Stimulated activated memory B cell treated with anti-CD40 and anti-IgM and Interleukin-4, amounts not matched to agents 10 μg/mL and 1 μg/mL and 100 μg/mL, for 72 hours (primary cell): ENCODE data around the gene CUX1.

Experiments
- ATAC-seq: fragments of 150-1000 bp; cut with Tn5 transposase; 2 replicates; pipeline ENCODE4 v1.10.0; 2021
- H3K27ac Mint-ChIP-seq: one replicate; pipeline ENCODE4 v1.8.0; 2022; ENCODE audit warnings: mild to moderate bottlenecking, mixed read lengths
- H3K27me3 Mint-ChIP-seq: one replicate; pipeline ENCODE4 v1.8.0; 2022; ENCODE audit warnings: mixed read lengths
- H3K36me3 Mint-ChIP-seq: one replicate; pipeline ENCODE4 v1.8.0; 2022; ENCODE audit warnings: mixed read lengths
- H3K4me1 Mint-ChIP-seq: one replicate; pipeline ENCODE4 v1.8.0; 2022; ENCODE audit warnings: mixed read lengths
- H3K4me3 Mint-ChIP-seq: one replicate; pipeline ENCODE4 v1.8.0; 2022; ENCODE audit warnings: mild to moderate bottlenecking, moderate library complexity, mixed read lengths
- H3K9me3 Mint-ChIP-seq: one replicate; pipeline ENCODE4 v1.8.0; 2022; ENCODE audit warnings: mixed read lengths

CUX1 gene

DNA sequence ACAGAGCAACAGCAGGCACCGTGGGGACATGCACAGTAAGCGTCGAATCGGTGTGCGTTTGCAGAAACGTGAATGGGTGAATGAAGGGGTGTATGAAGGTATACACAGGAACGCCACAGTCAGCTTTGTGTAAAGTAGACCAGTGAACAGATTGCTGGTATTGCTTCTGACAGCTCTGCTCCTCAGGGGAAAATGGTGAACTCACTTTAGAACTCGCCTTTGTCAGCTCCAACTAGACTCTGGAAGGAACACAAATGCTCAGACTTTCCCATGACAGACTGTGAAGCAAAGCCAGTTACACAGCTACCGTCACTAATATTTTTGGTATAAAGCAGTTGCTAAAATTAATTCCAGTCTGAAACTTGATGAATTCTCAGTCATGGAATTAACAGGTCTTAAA, 78.9 kb downstream of the CUX1 start:
- Mint-ChIP-seq H3K4me3 (no peak overlapping the region), H3K27me3 (no peaks in the 10 kb centered on the region), H3K9me3 (no peaks in the 10 kb centered on the region), H3K4me1 (peaks cover 10% of the 10 kb centered on the region), H3K27ac (no peak overlapping the region), H3K36me3 (no peaks in the 10 kb centered on the region)
- no peak for ATAC-seq

DNA sequence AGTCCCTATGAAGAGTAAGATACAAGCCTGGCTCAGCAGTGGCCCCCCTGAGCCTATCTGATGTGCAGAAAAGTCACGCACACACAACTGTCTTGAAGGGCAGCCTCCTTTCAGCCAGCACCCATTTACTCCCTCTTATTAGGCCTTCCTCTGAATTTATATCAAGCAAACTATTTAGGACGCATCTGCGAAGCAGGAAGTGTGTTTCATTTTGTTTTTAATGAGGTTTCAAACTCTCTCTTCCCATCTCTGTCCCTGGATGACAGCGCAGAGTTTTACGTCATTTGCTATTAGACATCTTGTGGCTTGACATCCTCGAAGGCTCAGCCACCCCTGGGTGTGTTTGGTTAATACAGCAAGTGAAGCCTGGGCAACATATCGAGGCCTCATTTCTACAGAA, 79.5 kb downstream of the CUX1 start:
- H3K4me1 Mint-ChIP-seq: peaks cover 7% of the 10 kb centered on the region
- no peak for ATAC-seq
- H3K36me3 Mint-ChIP-seq: no peaks in the 10 kb centered on the region
- no peak overlapping the region for H3K27ac Mint-ChIP-seq
- H3K9me3 Mint-ChIP-seq: no peaks in the 10 kb centered on the region
- no peaks in the 10 kb centered on the region for H3K27me3 Mint-ChIP-seq
- no peak overlapping the region for H3K4me3 Mint-ChIP-seq

DNA sequence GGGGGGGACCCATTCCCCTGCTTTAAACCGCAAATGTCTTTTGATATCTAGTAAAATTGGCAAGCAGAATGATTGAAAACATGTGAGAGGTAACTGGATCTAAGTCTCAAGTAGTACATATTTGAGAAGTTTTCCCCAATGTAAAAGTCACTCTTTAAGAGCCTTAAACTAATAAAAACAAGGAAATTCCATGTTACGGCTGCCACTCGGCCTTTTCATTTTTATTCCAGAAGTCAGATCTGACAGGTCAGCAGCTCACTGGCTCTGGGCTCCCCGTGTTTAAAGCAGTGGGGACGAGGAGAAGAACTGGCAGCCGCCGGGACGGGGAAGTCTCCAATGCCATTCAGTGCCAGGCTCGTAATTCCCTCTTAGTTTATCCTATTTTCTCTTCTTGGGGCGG, 80.7 kb downstream of the CUX1 start:
- no peaks in the 10 kb centered on the region for H3K36me3 Mint-ChIP-seq
- ATAC-seq: no peak
- H3K4me1 Mint-ChIP-seq: peaks cover 11% of the 10 kb centered on the region
- no peaks in the 10 kb centered on the region for H3K27me3 Mint-ChIP-seq
- no peak overlapping the region for H3K4me3 Mint-ChIP-seq
- no peaks in the 10 kb centered on the region for H3K9me3 Mint-ChIP-seq
- no peak overlapping the region for H3K27ac Mint-ChIP-seq

DNA sequence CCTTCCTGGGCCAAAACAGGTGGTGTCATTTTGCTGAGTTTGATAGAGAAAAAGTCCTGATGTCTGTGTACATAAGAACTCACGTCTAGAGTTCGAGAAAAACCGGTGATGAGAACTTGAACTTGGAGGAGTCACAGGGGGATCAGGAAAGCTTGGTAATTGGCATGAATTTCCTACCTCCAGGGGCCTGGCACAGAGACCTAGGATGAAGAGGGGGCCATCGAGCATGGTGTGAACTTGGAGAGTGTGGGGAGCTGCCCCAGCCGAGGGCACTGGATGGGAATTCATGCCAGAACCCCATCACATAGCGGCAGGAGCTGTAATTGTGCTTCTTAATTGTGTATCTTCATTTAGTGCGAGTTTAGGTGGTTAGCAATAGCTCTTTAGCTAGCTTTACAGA, 82.2 kb downstream of the CUX1 start:
- Mint-ChIP-seq H3K9me3 (no peaks in the 10 kb centered on the region), H3K4me3 (no peak overlapping the region), H3K27ac (no peak overlapping the region), H3K27me3 (no peaks in the 10 kb centered on the region), H3K4me1 (peaks cover 19% of the 10 kb centered on the region), H3K36me3 (no peaks in the 10 kb centered on the region)
- ATAC-seq: no peak

DNA sequence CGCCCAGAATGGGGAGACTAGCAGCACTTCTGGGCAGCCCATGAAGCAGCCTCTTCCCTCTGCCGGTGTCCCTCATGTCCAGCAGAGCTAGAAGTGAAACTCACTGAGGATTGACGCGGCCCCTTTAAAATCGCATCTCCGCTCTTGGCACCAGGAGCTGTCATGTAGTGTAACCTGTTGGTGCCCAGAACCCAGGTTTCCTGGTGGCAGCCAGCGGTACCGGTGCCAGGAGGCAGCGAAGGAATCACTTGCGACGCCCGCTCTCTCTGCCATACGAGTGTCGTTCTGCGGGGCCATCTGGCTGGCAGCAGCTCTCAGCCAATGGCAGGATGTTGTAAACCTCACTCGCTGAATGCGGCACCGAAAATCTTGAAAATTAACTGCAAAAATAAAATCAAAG, 82.7 kb downstream of the CUX1 start:
- Mint-ChIP-seq H3K9me3 (no peaks in the 10 kb centered on the region), H3K4me1 (peaks cover 24% of the 10 kb centered on the region), H3K27ac (no peak overlapping the region), H3K27me3 (no peaks in the 10 kb centered on the region), H3K4me3 (no peak overlapping the region), H3K36me3 (no peaks in the 10 kb centered on the region)
- no peak for ATAC-seq

DNA sequence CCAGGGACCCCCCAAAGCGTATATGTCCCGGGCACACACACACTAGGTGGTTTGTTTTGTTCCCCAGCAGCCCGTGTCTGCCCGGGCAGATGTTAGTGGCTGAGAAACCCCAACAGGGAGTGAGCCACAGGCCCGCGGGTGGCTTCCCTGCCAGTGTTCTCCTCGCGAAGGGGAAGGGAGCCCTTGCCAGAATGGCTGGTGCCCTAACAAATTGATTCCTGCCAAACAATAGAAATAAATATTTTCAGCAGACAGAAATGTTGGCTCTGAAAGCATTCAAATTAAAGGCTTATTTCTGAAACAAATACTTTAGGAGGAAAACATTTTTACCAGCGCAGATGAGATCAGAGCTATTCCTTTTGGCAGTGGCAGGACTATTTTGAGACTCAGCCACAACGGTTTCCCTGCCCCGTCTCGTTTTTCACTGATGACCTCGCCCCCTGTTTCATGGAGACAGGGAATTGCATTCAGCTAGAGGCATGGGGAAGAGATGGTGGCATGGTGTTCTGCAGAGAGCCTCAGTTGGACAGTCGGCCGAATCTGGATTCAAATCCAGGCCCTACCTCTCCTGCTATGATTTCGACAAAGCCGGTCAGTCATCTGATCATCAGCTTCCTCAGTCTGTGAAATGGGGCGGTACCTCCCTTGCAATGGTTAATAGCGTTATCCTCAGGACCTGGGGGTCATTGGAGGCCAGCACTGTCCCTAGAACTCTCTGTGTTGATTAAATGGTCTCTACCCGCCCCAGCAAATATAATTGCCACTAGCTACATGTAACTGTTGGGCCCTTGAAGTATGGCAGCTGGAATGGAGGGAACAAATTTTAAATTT, 84.5 kb downstream of the CUX1 start:
- no peak for ATAC-seq
- Mint-ChIP-seq H3K9me3 (no peaks in the 10 kb centered on the region), H3K4me3 (no peak overlapping the region), H3K27ac (no peak overlapping the region), H3K36me3 (peaks cover 5% of the 10 kb centered on the region), H3K27me3 (no peaks in the 10 kb centered on the region), H3K4me1 (peaks cover 30% of the 10 kb centered on the region)

DNA sequence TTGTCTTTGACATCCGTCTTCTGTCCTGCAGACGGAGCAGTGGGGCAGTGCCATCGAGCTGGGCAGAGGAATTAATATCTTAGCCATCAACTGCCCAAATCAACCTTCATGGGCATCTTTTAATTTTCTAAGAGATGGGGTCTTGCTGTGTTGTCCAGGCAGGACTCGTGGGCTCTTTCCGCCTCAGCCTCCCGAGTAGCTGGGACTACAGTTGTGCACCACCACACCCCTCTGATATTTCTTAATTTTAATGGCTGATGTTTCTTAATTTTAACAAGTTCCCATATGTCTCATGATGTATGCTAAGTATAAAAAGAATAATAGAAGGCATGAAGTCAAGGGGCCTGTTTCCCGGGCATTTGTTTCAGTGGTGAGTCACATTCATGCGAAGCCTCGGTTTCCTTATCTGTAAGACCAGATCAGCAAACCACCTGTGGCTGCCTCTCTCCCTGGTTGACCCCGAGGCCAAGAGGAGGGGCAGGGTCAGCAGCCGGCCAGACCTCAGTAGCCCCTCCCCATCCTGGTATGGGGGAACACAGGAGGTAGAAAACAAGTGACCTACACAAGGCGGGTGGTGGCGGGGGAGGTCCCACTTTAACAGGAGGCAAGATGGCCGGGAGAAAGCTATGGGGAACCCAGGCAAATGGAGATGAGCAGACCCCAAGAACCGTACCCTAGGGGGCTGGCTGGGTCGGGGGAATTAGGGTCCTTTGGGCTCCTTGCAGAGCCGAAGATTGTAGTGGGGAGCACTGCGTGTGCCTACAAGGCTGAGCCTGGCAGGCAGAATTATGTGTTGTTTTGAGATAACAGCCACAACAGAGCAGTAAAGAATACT, 85.5 kb downstream of the CUX1 start:
- Mint-ChIP-seq H3K9me3 (no peaks in the 10 kb centered on the region), H3K27ac (no peak overlapping the region), H3K27me3 (no peaks in the 10 kb centered on the region), H3K36me3 (peaks cover 5% of the 10 kb centered on the region), H3K4me3 (no peak overlapping the region), H3K4me1 (peaks cover 31% of the 10 kb centered on the region)
- ATAC-seq: no peak

DNA sequence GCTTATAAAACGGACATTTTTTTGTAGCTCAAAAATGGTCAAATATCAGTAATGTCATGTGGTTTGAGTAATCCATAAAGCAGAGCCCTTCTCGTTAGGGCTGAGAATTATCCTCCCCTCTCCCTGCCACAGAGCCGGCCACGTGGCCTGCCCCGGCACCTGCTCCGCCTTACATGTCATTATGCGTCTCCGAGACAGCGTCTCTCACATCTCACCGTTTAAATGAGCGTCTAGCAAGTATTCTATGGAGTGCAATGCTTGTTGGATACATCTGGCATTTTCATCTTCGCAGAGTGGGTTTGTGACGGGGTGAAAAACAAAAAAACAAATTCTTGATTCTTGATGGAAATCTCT, 86.1 kb downstream of the CUX1 start:
- Mint-ChIP-seq H3K4me1 (peaks cover 37% of the 10 kb centered on the region), H3K36me3 (peaks cover 5% of the 10 kb centered on the region), H3K27ac (no peak overlapping the region), H3K27me3 (no peaks in the 10 kb centered on the region), H3K4me3 (no peak overlapping the region), H3K9me3 (no peaks in the 10 kb centered on the region)
- ATAC-seq: no peak

DNA sequence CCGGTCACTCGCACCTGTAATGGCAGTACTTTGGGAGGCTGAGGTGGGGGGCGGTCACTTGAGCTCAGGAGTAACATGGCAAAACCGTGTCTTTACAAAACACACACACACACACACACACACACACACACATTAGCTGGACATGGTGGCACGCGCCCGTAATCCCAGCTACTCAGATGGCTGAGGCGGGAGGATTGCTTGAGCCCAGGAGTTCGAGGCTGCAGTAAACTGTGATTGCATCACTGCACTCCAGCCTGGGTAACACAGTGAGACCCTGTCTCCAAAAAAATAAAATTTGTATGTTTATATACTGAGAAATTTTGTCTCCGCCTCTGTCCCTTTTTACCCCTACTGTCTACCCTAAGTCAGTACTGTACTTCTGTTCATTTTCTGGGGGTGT, 86.6 kb downstream of the CUX1 start:
- H3K27me3 Mint-ChIP-seq: no peaks in the 10 kb centered on the region
- H3K9me3 Mint-ChIP-seq: no peaks in the 10 kb centered on the region
- no peak overlapping the region for H3K4me3 Mint-ChIP-seq
- H3K27ac Mint-ChIP-seq: no peak overlapping the region
- peaks cover 5% of the 10 kb centered on the region for H3K36me3 Mint-ChIP-seq
- H3K4me1 Mint-ChIP-seq: peaks cover 40% of the 10 kb centered on the region
- ATAC-seq: no peak

DNA sequence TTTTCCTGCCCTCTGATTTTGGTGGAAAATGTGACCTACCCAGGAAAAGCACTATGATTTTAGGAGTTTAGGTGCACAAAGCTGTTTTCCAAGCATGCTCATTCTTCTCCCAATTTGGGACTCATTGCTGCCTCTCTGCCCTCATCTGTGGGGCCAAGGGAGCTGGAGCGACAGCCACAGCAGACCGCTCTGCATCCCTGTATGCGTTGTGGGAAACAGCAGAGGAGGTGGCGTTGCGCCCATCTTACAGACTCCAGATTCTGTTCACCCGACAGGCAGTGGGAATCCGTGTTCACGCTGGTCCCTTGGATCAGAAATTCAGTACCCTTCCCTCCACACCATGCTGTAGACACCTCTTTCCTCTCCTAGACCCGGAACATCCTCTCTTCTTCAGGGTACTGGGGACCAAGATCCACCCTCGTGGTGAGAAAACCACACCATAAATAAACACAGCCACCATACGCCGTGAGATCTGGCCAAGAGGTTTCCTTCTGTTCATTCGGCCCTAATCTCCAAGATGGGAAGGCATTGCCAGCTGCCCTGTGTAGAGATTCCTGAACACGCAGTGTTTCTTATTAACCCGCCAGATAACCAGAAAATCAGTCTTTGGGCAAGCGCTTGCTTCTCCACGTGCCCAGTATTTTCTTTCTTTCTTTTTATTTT, 87.9 kb downstream of the CUX1 start:
- Mint-ChIP-seq H3K27ac (no peak overlapping the region), H3K4me3 (no peak overlapping the region)

DNA sequence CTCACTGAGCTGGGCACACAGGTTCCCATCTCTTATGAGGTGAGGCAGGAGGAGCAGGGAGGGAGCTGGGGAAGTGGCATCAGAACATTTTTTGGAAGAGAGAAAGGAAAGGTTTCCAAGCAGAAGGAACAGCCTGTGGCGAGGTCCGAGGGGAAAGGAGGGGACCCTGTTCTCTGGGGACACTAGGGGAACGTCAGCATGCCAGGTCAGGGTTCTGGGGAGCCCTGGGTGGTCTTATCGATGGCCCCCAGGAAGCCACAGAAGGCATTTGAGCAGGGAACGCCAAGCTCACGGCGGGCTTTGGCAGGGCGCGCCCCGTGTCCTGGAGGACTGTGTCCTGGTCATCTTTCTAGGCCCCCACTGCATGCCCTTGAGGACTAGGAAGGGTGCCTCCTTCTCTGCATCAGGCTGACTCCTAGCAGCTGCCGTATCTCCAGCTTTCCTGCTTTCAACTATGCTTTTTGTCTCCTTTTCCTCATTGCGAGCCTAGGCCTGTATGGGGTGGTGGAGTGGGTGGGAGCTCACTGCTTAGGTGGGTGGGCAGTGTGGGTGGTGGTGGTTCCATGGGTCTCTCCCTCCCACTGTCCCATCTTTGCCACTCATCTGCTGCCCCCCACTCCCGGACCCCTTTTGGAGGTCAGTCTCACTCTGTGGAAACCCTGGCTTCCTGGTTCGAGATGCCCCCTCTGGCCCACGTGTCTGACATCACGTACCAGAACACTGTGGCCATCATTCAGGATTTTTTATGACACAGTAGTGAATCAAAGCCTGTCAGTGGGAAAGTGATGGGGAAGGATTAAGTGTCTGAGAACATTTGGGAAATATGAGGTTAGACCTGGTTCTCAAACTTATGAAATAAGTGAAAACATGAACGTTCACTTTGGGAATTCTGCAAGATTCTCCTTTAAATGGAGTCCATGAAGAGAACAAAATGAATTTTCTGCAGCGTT, 89.1 kb downstream of the CUX1 start:
- no peak overlapping the region for H3K27ac Mint-ChIP-seq
- H3K9me3 Mint-ChIP-seq: no peaks in the 10 kb centered on the region
- peaks cover 33% of the 10 kb centered on the region for H3K4me1 Mint-ChIP-seq
- ATAC-seq: no peak
- no peaks in the 10 kb centered on the region for H3K27me3 Mint-ChIP-seq
- H3K4me3 Mint-ChIP-seq: no peak overlapping the region
- peaks cover 5% of the 10 kb centered on the region for H3K36me3 Mint-ChIP-seq

More for the DNA sequence above, 87.9 kb downstream of the CUX1 start:
- H3K4me1 Mint-ChIP-seq: peaks cover 33% of the 10 kb centered on the region
- ATAC-seq: no peak
- H3K27me3 Mint-ChIP-seq: no peaks in the 10 kb centered on the region
- no peaks in the 10 kb centered on the region for H3K9me3 Mint-ChIP-seq
- peaks cover 5% of the 10 kb centered on the region for H3K36me3 Mint-ChIP-seq

DNA sequence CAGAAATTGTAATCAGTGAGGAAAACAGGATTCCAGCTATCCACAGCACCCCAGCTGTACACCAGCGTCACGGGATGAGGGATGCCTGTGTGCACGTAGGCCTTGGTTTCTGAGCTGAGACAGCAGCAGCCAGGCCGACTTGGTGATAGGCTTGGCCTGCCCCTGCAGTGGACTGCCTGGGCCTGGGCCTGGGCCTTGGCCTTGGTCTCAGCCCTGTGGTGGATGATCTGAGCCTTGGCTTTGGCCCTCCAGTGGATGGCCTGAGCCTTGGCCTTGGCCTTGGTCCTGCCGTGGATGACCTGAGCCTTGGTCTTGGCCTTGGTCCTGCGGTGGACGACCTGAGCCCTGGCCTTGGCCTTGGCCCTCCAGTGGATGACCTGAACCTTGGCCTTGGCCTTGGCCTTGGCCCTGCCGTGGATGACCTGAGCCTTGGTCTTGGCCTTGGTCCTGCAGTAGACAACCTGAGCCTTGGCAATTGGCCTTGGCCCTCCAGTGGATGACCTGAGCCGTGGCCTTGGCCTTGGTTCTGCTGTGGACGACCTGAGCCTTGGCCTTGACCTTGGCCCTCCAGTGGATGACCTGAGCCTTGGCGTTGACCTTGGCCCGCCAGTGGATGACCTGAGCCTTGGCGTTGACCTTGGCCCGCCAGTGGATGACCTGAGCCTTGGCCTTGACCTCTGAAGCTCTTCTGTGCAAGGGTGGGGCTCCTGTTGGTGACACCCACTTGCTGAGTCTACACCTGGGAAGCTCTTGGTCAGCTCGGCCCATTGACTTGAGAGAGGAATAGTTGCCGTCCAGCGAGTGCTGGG, 93.8 kb downstream of the CUX1 start:
- Mint-ChIP-seq H3K27me3 (no peaks in the 10 kb centered on the region), H3K36me3 (peaks cover 16% of the 10 kb centered on the region), H3K4me3 (no peak overlapping the region), H3K27ac (no peak overlapping the region), H3K9me3 (no peaks in the 10 kb centered on the region), H3K4me1 (peaks cover 22% of the 10 kb centered on the region)
- ATAC-seq: no peak

DNA sequence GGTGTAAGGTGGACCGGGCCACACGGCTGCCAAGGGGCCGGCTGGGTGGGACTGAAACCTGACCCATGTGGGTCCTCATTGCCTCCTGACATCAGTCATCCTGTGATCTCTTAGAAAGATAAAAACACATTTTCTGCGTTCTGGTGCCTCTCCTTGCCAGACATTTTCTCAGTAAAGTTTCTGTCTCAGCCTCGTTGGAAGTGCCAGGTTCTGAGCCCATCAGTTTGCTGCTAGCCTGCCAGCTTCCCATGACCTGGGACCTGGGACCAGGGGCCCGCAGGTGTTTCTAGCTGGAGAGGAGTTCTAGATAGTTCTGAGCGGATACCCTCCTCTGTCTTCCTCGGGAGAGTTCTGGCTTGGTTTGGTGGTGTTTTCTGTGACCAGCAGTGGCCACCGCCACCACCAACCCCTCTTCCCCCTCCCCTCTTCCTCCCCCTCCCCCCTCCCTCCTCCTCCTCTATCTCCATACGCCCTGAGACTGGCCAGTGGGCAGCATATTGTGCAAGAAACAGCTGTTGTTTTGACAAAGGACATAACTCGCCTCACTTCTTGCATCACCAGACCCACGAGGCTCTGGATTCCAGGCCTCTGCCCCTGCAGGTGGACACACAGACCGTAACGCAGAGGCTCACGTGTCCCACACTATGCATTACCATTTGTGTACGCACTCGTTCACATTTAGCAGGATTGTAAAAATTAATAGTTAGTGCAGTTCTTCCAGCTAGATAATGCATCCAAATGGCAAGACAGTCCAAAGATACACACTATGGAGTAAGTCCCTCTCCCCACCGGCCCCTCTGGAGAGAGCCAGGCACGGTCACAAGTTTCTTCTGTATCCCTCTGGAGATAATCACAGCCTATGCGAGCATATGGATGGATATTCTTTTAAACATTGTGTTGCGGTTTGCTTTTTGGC, 94.6 kb downstream of the CUX1 start:
- Mint-ChIP-seq H3K4me1 (peaks cover 22% of the 10 kb centered on the region), H3K36me3 (peaks cover 25% of the 10 kb centered on the region), H3K9me3 (no peaks in the 10 kb centered on the region), H3K4me3 (no peak overlapping the region), H3K27ac (no peak overlapping the region), H3K27me3 (no peaks in the 10 kb centered on the region)
- ATAC-seq: no peak
